HEK293 (cell line): ENCODE measurements around the gene CADPS2.

Experiments used
- ZNF394 ChIP-seq: fragments of 450-650 bp; formaldehyde crosslinking; IDR thresholded peaks from 2 replicates; pipeline ENCODE4 v1.5.1; 2016; ENCODE audit warnings: missing biosample characterization, missing genetic modification characterization, mild to moderate bottlenecking, moderate library complexity, borderline replicate concordance
- TF ChIP-seq, protein P1 (sequence below): fragments of 450-650 bp; formaldehyde crosslinking; IDR thresholded peaks from 2 replicates; pipeline ENCODE4 v1.5.1; 2016; ENCODE audit warnings: missing biosample characterization, missing genetic modification characterization

DNA sequence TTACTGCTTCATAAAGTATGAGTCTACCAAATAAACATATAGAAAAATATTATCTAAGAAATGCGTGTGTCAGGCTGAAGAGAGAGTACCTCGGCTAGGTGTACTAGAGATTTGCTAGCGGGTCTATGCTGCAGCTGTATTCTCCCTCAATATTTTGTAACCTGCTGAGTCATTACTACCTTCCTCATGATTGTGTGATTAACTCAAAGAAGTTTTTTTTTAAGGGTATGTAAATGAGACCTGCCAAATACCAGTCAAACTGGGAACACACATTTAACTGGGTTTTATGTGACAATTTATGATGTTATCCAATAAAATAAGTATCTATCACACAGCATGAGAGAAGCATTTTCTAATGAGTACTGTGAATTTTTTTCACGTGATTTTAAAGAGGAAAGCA lies 367.8 kb downstream of the CADPS2 start:
- TF ChIP-seq, protein P1, sequence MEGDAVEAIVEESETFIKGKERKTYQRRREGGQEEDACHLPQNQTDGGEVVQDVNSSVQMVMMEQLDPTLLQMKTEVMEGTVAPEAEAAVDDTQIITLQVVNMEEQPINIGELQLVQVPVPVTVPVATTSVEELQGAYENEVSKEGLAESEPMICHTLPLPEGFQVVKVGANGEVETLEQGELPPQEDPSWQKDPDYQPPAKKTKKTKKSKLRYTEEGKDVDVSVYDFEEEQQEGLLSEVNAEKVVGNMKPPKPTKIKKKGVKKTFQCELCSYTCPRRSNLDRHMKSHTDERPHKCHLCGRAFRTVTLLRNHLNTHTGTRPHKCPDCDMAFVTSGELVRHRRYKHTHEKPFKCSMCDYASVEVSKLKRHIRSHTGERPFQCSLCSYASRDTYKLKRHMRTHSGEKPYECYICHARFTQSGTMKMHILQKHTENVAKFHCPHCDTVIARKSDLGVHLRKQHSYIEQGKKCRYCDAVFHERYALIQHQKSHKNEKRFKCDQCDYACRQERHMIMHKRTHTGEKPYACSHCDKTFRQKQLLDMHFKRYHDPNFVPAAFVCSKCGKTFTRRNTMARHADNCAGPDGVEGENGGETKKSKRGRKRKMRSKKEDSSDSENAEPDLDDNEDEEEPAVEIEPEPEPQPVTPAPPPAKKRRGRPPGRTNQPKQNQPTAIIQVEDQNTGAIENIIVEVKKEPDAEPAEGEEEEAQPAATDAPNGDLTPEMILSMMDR (tag by site-specific recombination), result no peak
- TF ChIP-seq ZNF394 (tag by site-specific recombination), result no peak
